ENCODE measurements around the gene TADA2B. TPM values are rescaled to one million over a fixed set of nuclear protein-coding genes. Genes with fewer than 3 reads are reported as not detected.
A peak's percentile ranks its signal among the peaks of the same experiment; 100 is the strongest.

TADA2B gene
- total RNA-seq, 1 experiment from 2014 or later, result 14.3 TPM

- Mint-ChIP-seq H3K27me3 (ENCODE audit: low read depth) (peaks cover 9% of the 10 kb centered on the region), H3K4me3 (no peak overlapping the region), H3K27ac (no peak overlapping the region), H3K36me3 (no peaks in the 10 kb centered on the region), H3K4me1 (peaks cover 38% of the 10 kb centered on the region), H3K9me3 (no peaks in the 10 kb centered on the region)
- ATAC-seq, result no peak
- ChIA-PET CTCF (interaction anchor here (1.2 kb wide), 1 partner anchor 24 kb away, joined by 3 read pairs; no protein-coding TSS in a partner anchor), POLR2A (no interaction called here)
- TF ChIP-seq ZNF232 (CRISPR knock-in tag; IDR thresholded peaks at IDR 0.05), result no peak
- no peak for TF ChIP-seq MYBL2 (CRISPR knock-in tag; IDR thresholded peaks at IDR 0.05)
- TF ChIP-seq NR3C1 (CRISPR knock-in tag; conservative IDR thresholded peaks at IDR 0.05; ENCODE audit: low read depth), result no peak
- TF ChIP-seq GRHL2 (CRISPR knock-in tag; IDR thresholded peaks at IDR 0.05; ENCODE audit: insufficient replicate concordance, severe bottlenecking), result no peak
- TF ChIP-seq ZNF263 (CRISPR knock-in tag; IDR thresholded peaks at IDR 0.05; ENCODE audit: low read depth), result no peak
- no peak for DNase-seq (ENCODE audit: low spot score)
Observed at GRCh38 chr4:7046971-7047370, 3.8 kb downstream of the TADA2B start.

- no peaks in the 10 kb centered on the region for H3K36me3 Mint-ChIP-seq
- ChIA-PET CTCF (interaction anchor here (1.9 kb wide), 1 partner anchor 18 kb away, joined by 4 read pairs; no protein-coding TSS in a partner anchor), POLR2A (no interaction called here)
- H3K4me3 Mint-ChIP-seq, result no peak overlapping the region
- peak overlapping the region; percentile 87 for H3K27ac Mint-ChIP-seq
- no peak for TF ChIP-seq SOX15 (CRISPR knock-in tag; IDR thresholded peaks at IDR 0.05)
- no peak for TF ChIP-seq NFATC4 (CRISPR knock-in tag; IDR thresholded peaks at IDR 0.05)
- TF ChIP-seq ATF6 (CRISPR knock-in tag; IDR thresholded peaks at IDR 0.05), result no peak
- TF ChIP-seq, protein P1, sequence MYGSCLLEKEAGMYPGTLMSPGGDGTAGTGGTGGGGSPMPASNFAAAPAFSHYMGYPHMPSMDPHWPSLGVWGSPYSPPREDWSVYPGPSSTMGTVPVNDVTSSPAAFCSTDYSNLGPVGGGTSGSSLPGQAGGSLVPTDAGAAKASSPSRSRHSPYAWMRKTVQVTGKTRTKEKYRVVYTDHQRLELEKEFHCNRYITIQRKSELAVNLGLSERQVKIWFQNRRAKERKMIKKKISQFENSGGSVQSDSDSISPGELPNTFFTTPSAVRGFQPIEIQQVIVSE (CRISPR knock-in tag; IDR thresholded peaks at IDR 0.05; ENCODE audit: borderline replicate concordance), result no peak
- TF ChIP-seq ZNF138 (CRISPR knock-in tag; conservative IDR thresholded peaks at IDR 0.05), result no peak
- TF ChIP-seq NFE2L1 (CRISPR knock-in tag; IDR thresholded peaks at IDR 0.05), result no peak
- TF ChIP-seq ZNF219 (CRISPR knock-in tag; IDR thresholded peaks at IDR 0.05; ENCODE audit: borderline replicate concordance), result no peak
- TF ChIP-seq HMGA2 (CRISPR knock-in tag; IDR thresholded peaks at IDR 0.05), result no peak
- no peak for TF ChIP-seq GABPB1 (CRISPR knock-in tag; IDR thresholded peaks at IDR 0.05)
- no peak for TF ChIP-seq MAX (CRISPR knock-in tag; IDR thresholded peaks at IDR 0.05)
- no peak for TF ChIP-seq ETV6 (CRISPR knock-in tag; IDR thresholded peaks at IDR 0.05)
- no peaks in the 10 kb centered on the region for H3K27me3 Mint-ChIP-seq (ENCODE audit: low read depth)
- no peaks in the 10 kb centered on the region for H3K9me3 Mint-ChIP-seq
- H3K4me1 Mint-ChIP-seq, result peaks cover 34% of the 10 kb centered on the region
- ATAC-seq (no peak), DNase-seq (ENCODE audit: low spot score) (no peak)
Observed at GRCh38 chr4:7048642-7049041, 5.5 kb downstream of the TADA2B start.

GRCh38 chr4:7049295-7049694, 6.1 kb downstream of the TADA2B start:
- no peaks in the 10 kb centered on the region for H3K9me3 Mint-ChIP-seq
- H3K27ac Mint-ChIP-seq, result no peak overlapping the region; the same call in 1 of the 2 replicates
- no peak overlapping the region for H3K4me3 Mint-ChIP-seq
- CTCF ChIA-PET, result interaction anchor here (1.6 to 1.9 kb wide), 2 partner anchors 17 to 22 kb away, joined by 4 to 5 read pairs; no protein-coding TSS in a partner anchor
- peaks cover 32% of the 10 kb centered on the region for H3K4me1 Mint-ChIP-seq
- ATAC-seq (no peak), DNase-seq (ENCODE audit: low spot score) (no peak)
- POLR2A ChIA-PET, result no interaction called here
- peaks cover 4% of the 10 kb centered on the region for H3K36me3 Mint-ChIP-seq
- no peaks in the 10 kb centered on the region for H3K27me3 Mint-ChIP-seq (ENCODE audit: low read depth)
- TF ChIP-seq, protein P2, sequence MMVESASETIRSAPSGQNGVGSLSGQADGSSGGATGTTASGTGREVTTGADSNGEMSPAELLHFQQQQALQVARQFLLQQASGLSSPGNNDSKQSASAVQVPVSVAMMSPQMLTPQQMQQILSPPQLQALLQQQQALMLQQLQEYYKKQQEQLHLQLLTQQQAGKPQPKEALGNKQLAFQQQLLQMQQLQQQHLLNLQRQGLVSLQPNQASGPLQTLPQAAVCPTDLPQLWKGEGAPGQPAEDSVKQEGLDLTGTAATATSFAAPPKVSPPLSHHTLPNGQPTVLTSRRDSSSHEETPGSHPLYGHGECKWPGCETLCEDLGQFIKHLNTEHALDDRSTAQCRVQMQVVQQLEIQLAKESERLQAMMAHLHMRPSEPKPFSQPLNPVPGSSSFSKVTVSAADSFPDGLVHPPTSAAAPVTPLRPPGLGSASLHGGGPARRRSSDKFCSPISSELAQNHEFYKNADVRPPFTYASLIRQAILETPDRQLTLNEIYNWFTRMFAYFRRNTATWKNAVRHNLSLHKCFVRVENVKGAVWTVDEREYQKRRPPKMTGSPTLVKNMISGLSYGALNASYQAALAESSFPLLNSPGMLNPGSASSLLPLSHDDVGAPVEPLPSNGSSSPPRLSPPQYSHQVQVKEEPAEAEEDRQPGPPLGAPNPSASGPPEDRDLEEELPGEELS (CRISPR knock-in tag; IDR thresholded peaks at IDR 0.05), result no peak
- TF ChIP-seq JAZF1 (CRISPR knock-in tag; IDR thresholded peaks at IDR 0.05) (no peak), RELA (CRISPR knock-in tag; IDR thresholded peaks at IDR 0.05; ENCODE audit: borderline replicate concordance) (no peak), ZNF138 (CRISPR knock-in tag; conservative IDR thresholded peaks at IDR 0.05) (no peak), ZNF263 (CRISPR knock-in tag; IDR thresholded peaks at IDR 0.05; ENCODE audit: low read depth) (no peak), NFYB (CRISPR knock-in tag; conservative IDR thresholded peaks at IDR 0.05; ENCODE audit: low read depth) (no peak), IRF2 (CRISPR knock-in tag; IDR thresholded peaks at IDR 0.05; ENCODE audit: borderline replicate concordance, low read depth) (no peak), CBFB (CRISPR knock-in tag; IDR thresholded peaks at IDR 0.05; ENCODE audit: low read depth) (no peak), AR (CRISPR knock-in tag; IDR thresholded peaks at IDR 0.05) (no peak), ZNF671 (CRISPR knock-in tag; IDR thresholded peaks at IDR 0.05) (no peak), TEAD1 (CRISPR knock-in tag; IDR thresholded peaks at IDR 0.05) (no peak)
- TF ChIP-seq, protein P3, sequence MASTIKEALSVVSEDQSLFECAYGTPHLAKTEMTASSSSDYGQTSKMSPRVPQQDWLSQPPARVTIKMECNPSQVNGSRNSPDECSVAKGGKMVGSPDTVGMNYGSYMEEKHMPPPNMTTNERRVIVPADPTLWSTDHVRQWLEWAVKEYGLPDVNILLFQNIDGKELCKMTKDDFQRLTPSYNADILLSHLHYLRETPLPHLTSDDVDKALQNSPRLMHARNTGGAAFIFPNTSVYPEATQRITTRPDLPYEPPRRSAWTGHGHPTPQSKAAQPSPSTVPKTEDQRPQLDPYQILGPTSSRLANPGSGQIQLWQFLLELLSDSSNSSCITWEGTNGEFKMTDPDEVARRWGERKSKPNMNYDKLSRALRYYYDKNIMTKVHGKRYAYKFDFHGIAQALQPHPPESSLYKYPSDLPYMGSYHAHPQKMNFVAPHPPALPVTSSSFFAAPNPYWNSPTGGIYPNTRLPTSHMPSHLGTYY (CRISPR knock-in tag; IDR thresholded peaks at IDR 0.05), result no peak

Measured in WTC11 (cell line).